H1 (cell line): ENCODE results near the gene ZNF423. TPM values are rescaled to one million over a fixed set of nuclear protein-coding genes. Genes with fewer than 3 reads are reported as not detected.

ENCODE experiments used
- CTCF ChIA-PET: fragments of 300-600 bp; sonication (Branson Sonifier 250); formaldehyde crosslinking; loops from one replicate; lab custom pipeline; 2021; ENCODE audit not compliant: partially characterized antibody; lab: Charles Lee
- POLR2A ChIA-PET: fragments of 300-600 bp; sonication (Branson Sonifier 250); formaldehyde crosslinking; loops from one replicate; lab custom pipeline; 2021; ENCODE audit warnings: inconsistent platforms; ENCODE audit not compliant: partially characterized antibody; lab: Charles Lee
- DNase-seq, 2 experiments: peaks; one replicate each; pipeline versions ENCODE4 v3.0.0 to v3.0.0-alpha.2; 2010 to 2022; ENCODE audit warnings: low spot score in 2 of 2, low read depth in 1 of 2, mixed read lengths in 1 of 2
- FAIRE-seq: peaks from 2 replicates; lab custom pipeline; 2011; peaks lifted over from hg19 to GRCh38; lab: Jason Lieb, UNC
- H2AFZ ChIP-seq: 2 replicates; pipeline ENCODE4 v1.8.1; 2012; ENCODE audit warnings: low read length, inconsistent platforms
- H2AK5ac ChIP-seq: 2 replicates; pipeline ENCODE4 v1.6.1; 2013; ENCODE audit warnings: low read depth, low read length
- H2BK120ac ChIP-seq: replicated peaks from 2 replicates; pipeline ENCODE3; 2013; ENCODE audit warnings: low read depth, low read length, inconsistent platforms
- H2BK12ac ChIP-seq: 2 replicates; pipeline ENCODE4 v1.6.1; 2013; ENCODE audit warnings: low read depth, low read length
- H2BK15ac ChIP-seq: 2 replicates; pipeline ENCODE4 v1.6.1; 2013; ENCODE audit warnings: low read length
- H2BK20ac ChIP-seq: 2 replicates; pipeline ENCODE4 v1.6.1; 2013; ENCODE audit warnings: low read length
- H2BK5ac ChIP-seq: 2 replicates; pipeline ENCODE4 v1.6.1; 2013; ENCODE audit warnings: low read depth, low read length
- H3K14ac ChIP-seq: 2 replicates; pipeline ENCODE4 v1.6.1; 2013; ENCODE audit warnings: inconsistent platforms; ENCODE audit not compliant: insufficient read length
- H3K18ac ChIP-seq: 2 replicates; pipeline ENCODE4 v1.6.1; 2013; ENCODE audit warnings: low read length; ENCODE audit errors: extremely low read depth
- H3K23ac ChIP-seq: 2 replicates; pipeline ENCODE4 v1.6.1; 2013; ENCODE audit warnings: inconsistent platforms; ENCODE audit not compliant: insufficient read length
- H3K23me2 ChIP-seq: 2 replicates; pipeline ENCODE4 v1.6.1; 2013; ENCODE audit warnings: low read depth, low read length
- H3K27ac ChIP-seq: 2 replicates; pipeline ENCODE4 v1.6.1; 2011; ENCODE audit warnings: low read depth, low read length, inconsistent platforms
- H3K27me3 ChIP-seq, 4 experiments: replicated peaks in 1 of 4; 1 replicate in 1 of 4; 2 replicates in 3 of 4; pipeline versions ENCODE4 v1.6.1 to v1.8.1; 2011 to 2013; ENCODE audit warnings: low read length in 3 of 4, mild to moderate bottlenecking in 3 of 4, inconsistent platforms in 2 of 4, mixed read lengths in 2 of 4, moderate library complexity in 1 of 4; ENCODE audit not compliant: control insufficient read depth in 3 of 4, insufficient read depth in 3 of 4; ENCODE audit errors: extremely low read depth in 1 of 4
- H3K36me3 ChIP-seq, 4 experiments: 2 replicates each; pipeline versions ENCODE4 v1.6.1 to v1.8.1; 2011 to 2013; ENCODE audit warnings: mild to moderate bottlenecking in 4 of 4, low read length in 3 of 4, moderate library complexity in 2 of 4, control low read depth in 1 of 4, inconsistent platforms in 1 of 4; ENCODE audit not compliant: insufficient read depth in 4 of 4, control insufficient read depth in 2 of 4
- H3K4ac ChIP-seq: replicated peaks from 2 replicates; pipeline ENCODE3; 2013; ENCODE audit warnings: low read length, low read depth, mixed read lengths, inconsistent platforms; ENCODE audit not compliant: insufficient read length
- H3K4me1 ChIP-seq, 4 experiments: replicated peaks in 1 of 4; 1 replicate in 1 of 4; 2 replicates in 3 of 4; pipeline versions ENCODE4 v1.6.1 to v1.8.1; 2011 to 2013; ENCODE audit warnings: low read length in 3 of 4, inconsistent platforms in 2 of 4, mixed read lengths in 1 of 4; ENCODE audit not compliant: insufficient read depth in 4 of 4, control insufficient read depth in 3 of 4
- H3K4me2 ChIP-seq, 2 experiments: 2 replicates each; pipeline versions ENCODE4 v1.6.1 to v1.8.1; 2011 to 2013; ENCODE audit warnings: low read depth in 2 of 2, low read length in 2 of 2, control low read depth in 1 of 2, inconsistent platforms in 1 of 2, mild to moderate bottlenecking in 1 of 2; ENCODE audit not compliant: insufficient read depth in 1 of 2
- H3K4me3 ChIP-seq, 4 experiments: fragments of 200-600, 300-600 bp in 1 of 4; sonication (generic), shearing (Covaris generic), sonication (Bioruptor Twin) in 1 of 4; 2 replicates each; pipeline versions ENCODE4 v1.5.1 to v1.8.1; 2011 to 2016; ENCODE audit warnings: low read length in 4 of 4, low read depth in 3 of 4, control low read depth in 2 of 4, inconsistent platforms in 2 of 4, mild to moderate bottlenecking in 2 of 4, mixed read lengths in 1 of 4, moderate library complexity in 1 of 4; ENCODE audit not compliant: insufficient read depth in 2 of 4; ENCODE audit errors: extremely low read depth in 1 of 4
- H3K56ac ChIP-seq: replicated peaks from 2 replicates; pipeline ENCODE3; 2013; ENCODE audit warnings: low read depth, mild to moderate bottlenecking, mixed read lengths, low read length, inconsistent platforms; ENCODE audit not compliant: insufficient read length
- H3K79me1 ChIP-seq: 2 replicates; pipeline ENCODE4 v1.6.1; 2013; ENCODE audit warnings: low read depth, low read length, control low read depth
- H3K79me2 ChIP-seq, 2 experiments: 2 replicates each; pipeline versions ENCODE4 v1.6.1 to v1.8.1; 2012 to 2013; ENCODE audit warnings: low read length in 2 of 2, mild to moderate bottlenecking in 2 of 2, inconsistent platforms in 1 of 2; ENCODE audit not compliant: insufficient read depth in 2 of 2, control insufficient read depth in 1 of 2
- H3K9ac ChIP-seq, 4 experiments: replicated peaks in 1 of 4; 1 replicate in 1 of 4; 2 replicates in 3 of 4; pipeline versions ENCODE4 v1.6.1 to v1.8.1; 2011 to 2013; ENCODE audit warnings: low read depth in 3 of 4, low read length in 3 of 4, control low read depth in 2 of 4, mild to moderate bottlenecking in 2 of 4, moderate library complexity in 2 of 4, inconsistent platforms in 1 of 4; ENCODE audit errors: extremely low read depth in 1 of 4
- H3K9me3 ChIP-seq, 2 experiments: 2 replicates each; pipeline versions ENCODE4 v1.6.1 to v1.8.1; 2012 to 2013; ENCODE audit warnings: mild to moderate bottlenecking in 2 of 2, moderate library complexity in 2 of 2, control low read depth in 1 of 2, inconsistent platforms in 1 of 2, low read depth in 1 of 2, low read length in 1 of 2, mixed read lengths in 1 of 2; ENCODE audit not compliant: insufficient read depth in 2 of 2
- H4K20me1 ChIP-seq, 2 experiments: replicated peaks in 1 of 2; 2 replicates each; pipeline versions ENCODE3 to v1.8.1; 2011 to 2013; ENCODE audit warnings: inconsistent platforms in 2 of 2, low read length in 2 of 2, mild to moderate bottlenecking in 1 of 2; ENCODE audit not compliant: insufficient read depth in 2 of 2, control insufficient read depth in 1 of 2
- H4K5ac ChIP-seq: 2 replicates; pipeline ENCODE4 v1.6.1; 2013; ENCODE audit warnings: low read length, low read depth, mixed read lengths, inconsistent platforms; ENCODE audit not compliant: insufficient read length
- H4K8ac ChIP-seq: 2 replicates; pipeline ENCODE4 v1.8.0; 2013; ENCODE audit warnings: mild to moderate bottlenecking, moderate library complexity, low read length, inconsistent platforms; ENCODE audit not compliant: insufficient read depth; ENCODE audit errors: extremely low read depth
- H4K91ac ChIP-seq: replicated peaks from 2 replicates; pipeline ENCODE3; 2013; ENCODE audit warnings: low read length, mixed read lengths, inconsistent platforms; ENCODE audit not compliant: insufficient read length
- NANOG ChIP-seq: IDR thresholded peaks from 2 replicates; pipeline ENCODE4 v1.6.1; 2011; ENCODE audit warnings: low read length, low read depth, mild to moderate bottlenecking, inconsistent platforms; ENCODE audit not compliant: insufficient read depth, poor library complexity, severe bottlenecking
- WGBS, 2 experiments: shearing (Covaris generic) in 1 of 2; methylation state at CpG; one replicate each; pipeline versions ENCODE4 v1.1.6 to v1.1.7; 2013 to 2015; ENCODE audit warnings: low lambda C conversion rate in 2 of 2, mixed read lengths in 2 of 2, inconsistent platforms in 1 of 2, low coverage in 1 of 2, missing lambda C conversion rate in 1 of 2; ENCODE audit not compliant: insufficient replicate concordance in 2 of 2, insufficient coverage in 1 of 2, insufficient read length in 1 of 2; ENCODE audit errors: extremely low coverage in 1 of 2, missing lambda C conversion rate in 1 of 2; 5-methylcytosine and 5-hydroxymethylcytosine counted together
- polyA plus RNA-seq, 7 experiments: library from polyadenylated mRNA; depleted of rRNA in 3 of 7; stranded (reverse) in 5 of 7; unstranded in 2 of 7; fragments of >200 nt in 5 of 7; fragments of 200-250 nt in 2 of 7; gene quantifications; 1 replicate in 5 of 7; 2 replicates in 1 of 7; 4 replicates in 1 of 7; pipeline versions ENCODE4 v1.2.1 to v1.2.3, GENCODE V29; 2011 to 2013; ENCODE audit warnings: missing spikeins in 2 of 7, mixed read lengths in 2 of 7
- total RNA-seq: library from RNA; stranded (reverse); fragmentation: NEBNext Ultra II Directional; extraction: Animal tissue kit (Norgen Biotek cat#: 25700); gene quantifications from 2 replicates; pipeline ENCODE4 v1.2.1, GENCODE V29; 2021

ZNF423 gene
- total and polyA plus RNA-seq, 2 of the 8 experiments (the other 6 are each of a cell fraction or from before 2014, with no cell fraction given), result 38.2 to 52.3 TPM

DNA sequence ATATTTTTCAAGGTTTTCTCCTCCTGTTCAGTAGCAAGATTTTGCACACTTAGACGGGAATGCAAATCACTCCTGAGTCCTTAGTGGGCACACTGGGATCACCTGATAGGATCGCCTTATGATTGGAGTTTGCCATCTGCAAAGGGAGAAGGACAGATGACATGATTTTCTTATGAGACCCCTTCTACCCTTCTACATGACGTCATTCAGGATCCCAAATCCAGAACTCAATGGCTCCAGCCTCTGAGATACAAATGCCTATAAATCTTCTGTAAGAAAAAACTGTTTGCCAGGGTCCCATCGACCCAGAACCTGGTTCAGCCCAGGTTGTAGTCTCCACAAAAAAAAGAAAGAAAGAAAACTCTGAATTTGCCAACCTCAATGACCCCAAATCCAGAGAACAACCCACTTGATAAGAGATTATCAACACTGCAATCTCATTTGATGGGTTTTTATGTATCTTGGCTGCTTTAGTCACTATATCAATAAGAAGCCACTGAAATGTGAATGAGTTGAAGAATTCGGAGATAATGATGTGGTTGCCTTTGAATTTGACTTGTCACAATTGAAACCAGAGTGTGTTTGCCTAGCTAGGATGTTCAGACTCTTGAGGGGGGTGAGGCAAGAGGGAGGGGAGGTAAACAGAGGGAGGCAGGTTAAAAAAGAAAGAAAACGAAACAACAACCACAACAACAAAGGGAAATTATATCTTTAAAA is 6.7 kb downstream of the ZNF423 start:
- Histone ChIP-seq H3K4me2 (no peak overlapping the region), H2BK120ac (no peak overlapping the region), H3K56ac (no peak overlapping the region), H3K18ac (no peak overlapping the region), H2BK15ac (no peak overlapping the region), H3K79me2 (peaks cover 20 to 94% of the 10 kb centered on the region in 2 experiments), H2AFZ (no peak overlapping the region), H3K4me1 (peaks cover 14 to 41% (median 30%) of the 10 kb centered on the region in 4 experiments), H3K4me3 (no peak overlapping the region), H4K5ac (no peak overlapping the region), H4K20me1 (peaks cover 32 to 37% of the 10 kb centered on the region in 2 experiments), H3K14ac (no peak overlapping the region), H3K9me3 (no peaks in the 10 kb centered on the region), H2AK5ac (no peak overlapping the region), H2BK12ac (no peak overlapping the region), H4K91ac (no peak overlapping the region), H3K23ac (no peak overlapping the region), H3K9ac (no peak overlapping the region), H3K4ac (no peak overlapping the region), H3K27me3 (no peaks in the 10 kb centered on the region), H4K8ac (no peak overlapping the region), H2BK20ac (no peak overlapping the region), H3K27ac (no peak overlapping the region), H3K36me3 (no peaks in the 10 kb centered on the region), H2BK5ac (no peak overlapping the region), H3K23me2 (peaks cover under 1% of the 10 kb centered on the region; the same call in 1 of the 2 replicates), H3K79me1 (peaks cover 23% of the 10 kb centered on the region)
- TF ChIP-seq NANOG, result no peak
- ChIA-PET POLR2A (interaction anchor here (1.1 to 1.6 kb wide), 2 partner anchors 8 to 25 kb away, joined by 3 to 5 read pairs; no protein-coding TSS in a partner anchor), CTCF (interaction anchor here (1.0 to 3.6 kb wide), 4 partner anchors 9 to 44 kb away, joined by 3 to 13 read pairs (median 3); no protein-coding TSS in a partner anchor)
- DNase-seq (no peak), FAIRE-seq (no peak)
- 87% methylated on average over 6 of the region's 6 CpGs; no CpG with 5 or more reads in 1 of the 2 experiments for WGBS, 2 experiments
